Epithelial cell of alveolus of lung (primary cell): ENCODE measurements around the gene SMIM10L2A. TPM values are rescaled to one million over a fixed set of nuclear protein-coding genes. Genes with fewer than 3 reads are reported as not detected.

Experiments used
- total RNA-seq: library from RNA; depleted of rRNA; stranded (reverse); fragments of >200 nt; gene quantifications from 2 replicates; pipeline ENCODE4 v1.2.1, GENCODE V29; 2015

SMIM10L2A gene
- 0.08 and 0.26 TPM in 2 replicates for total RNA-seq

GRCh38 chrX:135421932-135422809, at the start of gene SMIM10L2A:
TSS of gene SMIM10L2A (plus strand) at chrX:135421944. CDS start at chrX:135422132, 188 bp downstream.

Other genes with a start within 250 kb of the SMIM10L2A start
- gene ETDA, start 169.9 kb upstream of the SMIM10L2A start, total RNA-seq: not detected in 2 replicates
- not detected in 2 replicates for gene ETDC, start 112.5 kb upstream of the SMIM10L2A start, total RNA-seq
- 3.1 and 7.1 TPM in 2 replicates for gene ZNF75D, start 77.8 kb upstream of the SMIM10L2A start, total RNA-seq
- gene ZNF449, start 77.1 kb upstream of the SMIM10L2A start, total RNA-seq: 3.1 and 3.8 TPM in 2 replicates
- gene INTS6L, start 98.7 kb downstream of the SMIM10L2A start, total RNA-seq: 2.1 and 3.2 TPM in 2 replicates